ENCODE measurements around the gene RNF7. TPM values are rescaled to one million over a fixed set of nuclear protein-coding genes. Genes with fewer than 3 reads are reported as not detected.

Gene RNF7
- total RNA-seq, 4 donors from 2014 or later, result 57.8 to 93.8 (median 76.0) TPM

DNA sequence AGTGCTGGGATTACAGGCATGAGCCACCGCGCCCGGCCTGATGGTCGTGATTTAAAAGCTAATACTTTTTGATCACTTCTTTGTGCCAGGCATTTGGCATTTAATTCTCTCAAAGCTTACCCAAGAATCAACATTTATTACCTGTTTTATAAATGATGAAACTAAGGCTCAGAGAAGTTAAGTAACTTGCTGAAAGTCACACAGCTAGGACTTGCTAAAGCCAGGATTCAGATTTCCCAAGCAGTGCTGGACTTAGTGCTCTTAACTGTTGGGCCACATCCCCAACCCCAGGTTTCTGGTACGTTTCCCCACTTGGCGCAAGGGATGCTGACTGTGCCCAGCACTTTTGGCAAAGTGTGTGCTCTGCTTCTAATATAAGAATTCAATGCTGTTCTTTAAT is 35.6 kb downstream of the RNF7 start:
- TF ChIP-seq, protein P1, sequence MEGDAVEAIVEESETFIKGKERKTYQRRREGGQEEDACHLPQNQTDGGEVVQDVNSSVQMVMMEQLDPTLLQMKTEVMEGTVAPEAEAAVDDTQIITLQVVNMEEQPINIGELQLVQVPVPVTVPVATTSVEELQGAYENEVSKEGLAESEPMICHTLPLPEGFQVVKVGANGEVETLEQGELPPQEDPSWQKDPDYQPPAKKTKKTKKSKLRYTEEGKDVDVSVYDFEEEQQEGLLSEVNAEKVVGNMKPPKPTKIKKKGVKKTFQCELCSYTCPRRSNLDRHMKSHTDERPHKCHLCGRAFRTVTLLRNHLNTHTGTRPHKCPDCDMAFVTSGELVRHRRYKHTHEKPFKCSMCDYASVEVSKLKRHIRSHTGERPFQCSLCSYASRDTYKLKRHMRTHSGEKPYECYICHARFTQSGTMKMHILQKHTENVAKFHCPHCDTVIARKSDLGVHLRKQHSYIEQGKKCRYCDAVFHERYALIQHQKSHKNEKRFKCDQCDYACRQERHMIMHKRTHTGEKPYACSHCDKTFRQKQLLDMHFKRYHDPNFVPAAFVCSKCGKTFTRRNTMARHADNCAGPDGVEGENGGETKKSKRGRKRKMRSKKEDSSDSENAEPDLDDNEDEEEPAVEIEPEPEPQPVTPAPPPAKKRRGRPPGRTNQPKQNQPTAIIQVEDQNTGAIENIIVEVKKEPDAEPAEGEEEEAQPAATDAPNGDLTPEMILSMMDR (IDR thresholded peaks at IDR 0.05; ENCODE audit: low read depth), result no peak

DNA sequence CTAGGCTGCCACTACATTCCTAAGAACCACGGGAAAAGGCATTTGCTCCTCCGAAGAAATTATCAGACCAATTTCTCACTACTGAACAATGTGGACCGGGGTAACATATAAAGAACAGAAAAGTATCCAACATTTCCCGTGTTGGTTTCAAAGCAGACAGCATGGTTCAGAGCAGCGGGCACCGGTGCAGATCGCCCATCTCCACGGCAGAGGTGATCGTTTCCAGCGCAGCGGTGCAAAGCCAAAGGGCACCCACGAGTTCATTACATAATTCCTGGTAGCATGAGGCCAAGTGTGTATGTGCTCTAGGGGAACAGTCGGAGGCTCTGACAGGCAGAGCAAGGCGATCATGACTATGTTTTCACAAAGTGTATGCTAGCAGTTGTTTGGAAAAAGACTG is 38.3 kb downstream of the RNF7 start:
- TF ChIP-seq, protein P1 (IDR thresholded peaks at IDR 0.05; ENCODE audit: low read depth), result no peak

DNA sequence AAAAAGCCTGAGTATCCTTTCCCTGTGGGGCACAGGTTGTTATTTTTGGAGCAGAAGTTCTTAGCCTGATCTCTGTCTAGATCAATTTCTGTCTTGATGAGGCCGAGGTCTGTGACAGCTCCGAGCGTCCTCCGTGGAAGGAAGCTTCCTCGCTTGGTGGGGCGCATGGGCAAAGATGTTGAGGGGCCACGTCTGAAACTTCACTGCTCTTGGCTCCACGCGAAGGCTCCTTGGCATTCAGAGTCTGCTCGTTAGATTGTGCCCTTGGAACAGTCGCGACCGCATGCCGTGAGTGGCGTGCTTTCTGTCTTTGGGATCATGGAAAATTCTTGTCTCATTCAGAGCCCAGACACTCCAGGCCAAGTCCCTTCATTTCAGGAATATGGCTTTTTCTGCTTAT is 38.8 kb downstream of the RNF7 start:
- TF ChIP-seq, protein P1 (IDR thresholded peaks at IDR 0.05; ENCODE audit: low read depth), result no peak

DNA sequence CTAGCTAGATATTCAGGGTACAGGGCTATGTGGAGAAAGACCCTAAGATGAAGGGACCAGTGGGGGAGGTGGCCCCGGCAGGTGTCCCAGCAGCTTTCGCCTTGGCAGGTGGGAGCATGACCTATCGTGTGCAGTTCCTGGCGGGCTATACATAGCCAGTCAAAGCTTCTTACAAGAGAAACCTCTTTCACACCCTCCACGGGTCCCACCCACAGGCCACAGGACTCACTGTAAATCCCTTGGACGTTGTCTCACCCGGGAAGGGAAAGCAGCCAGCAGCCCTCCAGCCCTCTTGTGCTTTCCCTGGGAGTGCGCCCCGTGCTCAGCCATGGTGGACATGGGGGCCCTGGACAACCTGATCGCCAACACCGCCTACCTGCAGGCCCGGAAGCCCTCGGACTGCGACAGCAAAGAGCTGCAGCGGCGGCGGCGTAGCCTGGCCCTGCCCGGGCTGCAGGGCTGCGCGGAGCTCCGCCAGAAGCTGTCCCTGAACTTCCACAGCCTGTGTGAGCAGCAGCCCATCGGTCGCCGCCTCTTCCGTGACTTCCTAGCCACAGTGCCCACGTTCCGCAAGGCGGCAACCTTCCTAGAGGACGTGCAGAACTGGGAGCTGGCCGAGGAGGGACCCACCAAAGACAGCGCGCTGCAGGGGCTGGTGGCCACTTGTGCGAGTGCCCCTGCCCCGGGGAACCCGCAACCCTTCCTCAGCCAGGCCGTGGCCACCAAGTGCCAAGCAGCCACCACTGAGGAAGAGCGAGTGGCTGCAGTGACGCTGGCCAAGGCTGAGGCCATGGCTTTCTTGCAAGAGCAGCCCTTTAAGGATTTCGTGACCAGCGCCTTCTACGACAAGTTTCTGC is 40.1 kb downstream of the RNF7 start:
- TF ChIP-seq, protein P1 (IDR thresholded peaks at IDR 0.05; ENCODE audit: low read depth), result no peak

DNA sequence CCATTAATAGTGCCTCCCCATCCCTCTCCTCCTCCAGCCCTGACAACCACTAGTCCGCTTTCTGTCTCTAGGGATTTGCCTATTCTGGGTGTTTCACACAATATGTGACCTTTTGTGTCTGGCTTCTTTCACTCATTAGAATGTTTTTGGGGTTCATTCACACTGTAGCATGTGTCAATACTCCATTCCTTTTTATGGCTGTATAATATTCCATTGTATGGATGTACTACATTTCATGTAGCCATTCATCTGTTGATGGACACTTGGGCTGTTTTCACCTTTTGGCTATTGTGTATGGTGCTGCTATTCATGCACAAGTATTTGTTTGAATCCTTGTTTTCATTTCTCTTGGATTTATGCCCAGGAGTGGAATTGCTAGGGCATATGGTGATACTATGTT is 41.6 kb downstream of the RNF7 start:
- TF ChIP-seq, protein P1 (IDR thresholded peaks at IDR 0.05; ENCODE audit: low read depth), result no peak

DNA sequence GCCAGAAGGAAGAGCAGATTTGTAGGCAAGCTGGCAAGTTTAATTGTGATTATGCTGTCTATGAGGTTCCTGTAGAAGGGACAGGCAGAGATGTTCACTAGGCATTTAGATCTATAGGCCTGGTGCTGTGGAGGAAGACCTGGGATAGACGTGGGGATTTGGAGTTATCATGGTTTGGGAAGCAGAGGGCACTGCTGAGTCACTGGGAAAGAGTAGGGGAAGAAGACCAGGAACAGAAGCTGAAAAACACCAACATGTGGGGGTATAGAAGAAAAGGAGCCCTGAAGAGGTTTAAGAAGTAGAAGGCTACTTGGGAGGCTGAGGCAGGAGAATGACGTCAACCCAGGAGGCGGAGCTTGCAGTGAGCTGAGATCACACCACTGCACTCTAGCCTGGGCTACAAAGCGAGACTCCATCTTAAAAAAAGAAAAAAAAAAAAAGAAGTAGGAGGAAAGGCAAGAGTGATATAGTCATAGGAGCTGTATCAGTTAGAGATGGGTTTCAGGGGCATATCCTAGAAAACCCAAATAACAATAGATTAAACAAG is 44.4 kb downstream of the RNF7 start:
- TF ChIP-seq, protein P1 (IDR thresholded peaks at IDR 0.05; ENCODE audit: low read depth), result no peak

DNA sequence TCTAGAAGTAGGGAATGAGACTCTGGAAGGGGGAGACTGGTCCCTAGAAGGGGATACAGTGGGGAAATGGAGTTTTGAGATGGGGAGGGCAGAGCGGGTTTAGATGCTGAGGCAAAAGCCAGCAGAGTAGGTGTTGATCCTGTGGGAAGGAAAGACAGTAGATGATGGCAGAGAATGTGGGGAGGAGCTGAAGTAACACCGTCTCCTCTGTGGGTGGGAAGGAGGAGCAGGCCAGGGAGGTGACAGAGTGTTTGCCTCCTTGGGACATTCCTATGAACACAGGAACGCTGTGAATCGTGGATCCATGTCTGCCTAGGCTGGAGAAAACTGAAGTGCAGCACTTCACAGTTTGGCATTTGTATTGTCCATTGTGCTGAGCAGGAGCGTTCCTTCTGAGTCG is 45.5 kb downstream of the RNF7 start:
- TF ChIP-seq, protein P1 (IDR thresholded peaks at IDR 0.05; ENCODE audit: low read depth), result no peak
